Stomach smooth muscle (tissue), 2 donors: ENCODE data around the gene APLP2.

ENCODE experiments used
- H3K27ac ChIP-seq: one replicate; pipeline ENCODE4 v1.7.0; 2013; ENCODE audit warnings: mild to moderate bottlenecking, low read length, inconsistent platforms
- H3K27me3 ChIP-seq, 2 donors: one replicate each; pipeline ENCODE4 v1.7.0; 2013; ENCODE audit warnings: low read length in 2 of 2; ENCODE audit not compliant: insufficient read depth in 2 of 2, control insufficient read depth in 1 of 2
- H3K36me3 ChIP-seq, 2 donors: one replicate each; pipeline ENCODE4 v1.7.0; 2013; ENCODE audit warnings: low read length in 2 of 2; ENCODE audit not compliant: control insufficient read depth in 2 of 2, insufficient read depth in 2 of 2
- H3K4me1 ChIP-seq: one replicate; pipeline ENCODE4 v1.7.0; 2013; ENCODE audit warnings: low read length; ENCODE audit not compliant: control insufficient read depth, insufficient read depth
- H3K4me3 ChIP-seq, 2 donors: one replicate each; pipeline ENCODE4 v1.7.0; 2013; ENCODE audit warnings: low read length in 2 of 2
- H3K9ac ChIP-seq, 2 donors: one replicate each; pipeline ENCODE4 v1.7.0; 2013; ENCODE audit warnings: low read length in 2 of 2, mild to moderate bottlenecking in 1 of 2
- H3K9me3 ChIP-seq, 2 donors: one replicate each; pipeline ENCODE4 v1.7.0; 2013; ENCODE audit warnings: low read length in 2 of 2; ENCODE audit not compliant: control insufficient read depth in 2 of 2
- donor health status: healthy.
- donor health status: Pancreatic carcinoma.

Gene APLP2

GRCh38 chr11:130034236-130034635, 35.5 kb upstream of the APLP2 start:
- Histone ChIP-seq H3K4me3 (no peak overlapping the region), H3K27ac (no peak overlapping the region), H3K9ac (no peak overlapping the region), H3K27me3 (no peaks in the 10 kb centered on the region), H3K9me3 (no peaks in the 10 kb centered on the region), H3K4me1 (no peaks in the 10 kb centered on the region), H3K36me3 (no peaks in the 10 kb centered on the region)

GRCh38 chr11:130037058-130037457, 32.6 kb upstream of the APLP2 start:
- H3K4me1 ChIP-seq, result no peaks in the 10 kb centered on the region
- no peak overlapping the region for H3K9ac ChIP-seq
- H3K4me3 ChIP-seq, result no peak overlapping the region
- no peak overlapping the region for H3K27ac ChIP-seq
- H3K27me3 ChIP-seq, result no peaks in the 10 kb centered on the region
- H3K9me3 ChIP-seq, result no peaks in the 10 kb centered on the region
- no peaks in the 10 kb centered on the region for H3K36me3 ChIP-seq

DNA sequence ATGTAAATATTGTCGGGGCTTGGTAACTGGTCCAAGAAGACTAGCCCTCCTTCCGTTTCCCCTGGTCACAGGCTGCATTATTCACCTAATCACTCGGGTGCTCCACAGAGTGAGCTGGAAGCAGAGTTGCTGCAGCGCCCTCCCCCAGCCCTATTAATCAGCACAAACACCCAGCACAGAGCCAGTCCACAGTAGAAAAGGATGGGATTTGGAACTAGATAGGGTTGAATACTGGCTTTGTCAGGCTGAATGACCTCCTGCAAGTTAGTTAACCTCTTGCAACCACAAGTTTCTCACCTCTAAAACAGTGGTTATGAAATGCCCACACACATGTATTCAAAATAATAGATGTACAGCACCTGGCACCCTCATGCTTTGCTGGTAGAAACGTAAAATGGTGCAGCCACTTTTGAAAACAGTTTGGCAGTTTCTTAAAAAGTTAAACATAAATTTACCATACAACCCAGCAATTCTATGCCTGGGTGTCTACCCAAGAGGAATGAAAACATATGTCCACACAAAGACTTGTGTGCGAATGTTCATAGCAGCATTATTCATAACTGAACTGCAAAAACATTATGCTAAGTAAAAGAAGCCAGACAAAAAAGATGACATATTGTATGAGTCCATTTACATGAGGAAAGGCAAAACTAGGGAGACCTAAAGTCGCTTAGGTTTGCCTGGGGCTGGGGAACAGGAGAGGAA, 31.7 kb upstream of the APLP2 start:
- H3K27ac ChIP-seq, result no peak overlapping the region
- H3K9me3 ChIP-seq, result no peaks in the 10 kb centered on the region
- H3K27me3 ChIP-seq, result no peaks in the 10 kb centered on the region
- H3K36me3 ChIP-seq, result no peaks in the 10 kb centered on the region
- H3K4me1 ChIP-seq, result no peaks in the 10 kb centered on the region
- H3K9ac ChIP-seq, result no peak overlapping the region
- no peak overlapping the region for H3K4me3 ChIP-seq

GRCh38 chr11:130040281-130040940, 29.3 kb upstream of the APLP2 start:
- H3K36me3 ChIP-seq, result no peaks in the 10 kb centered on the region
- H3K4me1 ChIP-seq, result no peaks in the 10 kb centered on the region
- H3K4me3 ChIP-seq, result no peak overlapping the region
- no peak overlapping the region for H3K27ac ChIP-seq
- no peaks in the 10 kb centered on the region for H3K27me3 ChIP-seq
- no peaks in the 10 kb centered on the region for H3K9me3 ChIP-seq
- no peak overlapping the region for H3K9ac ChIP-seq

- Histone ChIP-seq H3K4me3 (no peak overlapping the region), H3K36me3 (no peaks in the 10 kb centered on the region), H3K27ac (no peak overlapping the region), H3K9me3 (no peaks in the 10 kb centered on the region), H3K9ac (no peak overlapping the region), H3K4me1 (no peaks in the 10 kb centered on the region), H3K27me3 (no peaks in the 10 kb centered on the region)
Measured at GRCh38 chr11:130042093-130042591, 27.6 kb upstream of the APLP2 start.

- Histone ChIP-seq H3K9me3 (no peaks in the 10 kb centered on the region), H3K4me3 (no peak overlapping the region), H3K27ac (no peak overlapping the region), H3K4me1 (peaks cover 2% of the 10 kb centered on the region), H3K9ac (no peak overlapping the region), H3K36me3 (no peaks in the 10 kb centered on the region), H3K27me3 (no peaks in the 10 kb centered on the region)
Measured at GRCh38 chr11:130043575-130043974, 26.1 kb upstream of the APLP2 start.

GRCh38 chr11:130047141-130047540, 22.6 kb upstream of the APLP2 start:
- H3K27ac ChIP-seq, result no peak overlapping the region
- H3K9ac ChIP-seq, result no peak overlapping the region
- H3K4me3 ChIP-seq, result no peak overlapping the region
- no peaks in the 10 kb centered on the region for H3K36me3 ChIP-seq
- no peaks in the 10 kb centered on the region for H3K9me3 ChIP-seq
- H3K4me1 ChIP-seq, result peaks cover 2% of the 10 kb centered on the region
- no peaks in the 10 kb centered on the region for H3K27me3 ChIP-seq

DNA sequence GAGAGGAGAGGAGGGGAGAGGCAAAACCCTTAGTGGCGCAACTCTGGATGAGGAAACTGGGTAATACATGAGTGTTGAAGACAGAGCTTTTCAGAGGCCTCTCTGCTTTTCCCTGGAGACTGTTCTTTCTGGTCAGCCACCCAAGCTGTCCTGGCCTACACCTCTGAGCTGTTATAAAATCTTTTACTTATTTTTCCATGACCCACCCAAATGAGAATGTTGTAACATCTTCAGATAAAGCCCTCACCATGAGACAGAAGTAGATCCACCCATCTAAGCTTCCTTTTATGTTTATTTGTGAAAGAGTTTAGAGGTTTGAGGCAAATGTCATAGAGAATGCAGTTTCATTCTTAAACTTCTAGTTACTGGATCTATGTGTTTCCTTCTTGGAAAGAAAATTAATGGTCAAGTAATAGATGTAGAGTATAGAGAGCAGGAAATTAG, 20.3 kb upstream of the APLP2 start:
- Histone ChIP-seq H3K27ac (no peak overlapping the region), H3K4me3 (no peak overlapping the region)

DNA sequence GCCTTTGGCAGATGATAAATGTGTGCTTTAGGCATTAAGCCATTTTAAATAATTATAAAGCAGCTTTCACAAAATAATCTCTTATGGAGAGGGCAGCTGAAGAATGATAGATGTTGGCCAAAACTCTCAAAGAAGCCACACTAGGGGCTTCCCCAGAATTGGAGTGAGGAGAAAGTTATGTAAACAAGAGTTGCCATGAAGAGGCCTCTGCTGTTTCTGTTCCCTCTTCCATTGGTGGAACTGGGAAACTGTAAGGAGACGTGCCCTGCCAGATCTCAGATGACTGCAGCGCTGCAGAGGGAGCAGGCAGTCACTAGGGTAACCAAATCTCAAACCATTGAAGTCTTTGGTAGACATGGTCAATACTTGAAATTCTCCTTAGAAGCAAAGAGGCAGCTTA, 19.4 kb upstream of the APLP2 start:
- Histone ChIP-seq H3K9ac (no peak overlapping the region), H3K4me1 (peaks cover 2% of the 10 kb centered on the region), H3K36me3 (no peaks in the 10 kb centered on the region), H3K27ac (no peak overlapping the region), H3K4me3 (no peak overlapping the region), H3K9me3 (no peaks in the 10 kb centered on the region), H3K27me3 (no peaks in the 10 kb centered on the region)

More for the DNA sequence above, 20.3 kb upstream of the APLP2 start:
- no peaks in the 10 kb centered on the region for H3K36me3 ChIP-seq
- H3K4me1 ChIP-seq, result peaks cover 2% of the 10 kb centered on the region
- no peaks in the 10 kb centered on the region for H3K27me3 ChIP-seq
- no peaks in the 10 kb centered on the region for H3K9me3 ChIP-seq
- H3K9ac ChIP-seq, result no peak overlapping the region

DNA sequence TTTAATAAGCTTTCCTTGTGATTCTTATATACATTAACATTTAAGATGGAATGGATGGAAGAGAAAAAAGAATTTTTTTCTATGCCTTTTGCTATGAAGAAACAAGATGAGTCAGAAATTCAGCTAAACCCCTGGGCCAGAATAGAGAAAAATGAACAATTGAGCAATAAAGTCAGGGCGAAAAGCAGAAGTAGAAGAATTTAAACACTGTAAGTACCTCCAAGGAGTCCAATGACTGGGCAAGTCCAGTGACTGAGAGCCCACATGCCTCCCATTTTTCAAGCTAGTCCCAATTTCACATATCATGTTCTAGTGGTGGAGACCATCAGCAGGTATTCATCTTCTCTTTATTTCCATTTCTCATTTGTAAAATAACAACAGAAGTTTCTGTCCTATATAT, 18.6 kb upstream of the APLP2 start:
- no peak overlapping the region for H3K4me3 ChIP-seq
- no peaks in the 10 kb centered on the region for H3K36me3 ChIP-seq
- H3K4me1 ChIP-seq, result peaks cover 2% of the 10 kb centered on the region
- H3K9ac ChIP-seq, result no peak overlapping the region
- H3K27ac ChIP-seq, result no peak overlapping the region
- H3K9me3 ChIP-seq, result no peaks in the 10 kb centered on the region
- H3K27me3 ChIP-seq, result no peaks in the 10 kb centered on the region

DNA sequence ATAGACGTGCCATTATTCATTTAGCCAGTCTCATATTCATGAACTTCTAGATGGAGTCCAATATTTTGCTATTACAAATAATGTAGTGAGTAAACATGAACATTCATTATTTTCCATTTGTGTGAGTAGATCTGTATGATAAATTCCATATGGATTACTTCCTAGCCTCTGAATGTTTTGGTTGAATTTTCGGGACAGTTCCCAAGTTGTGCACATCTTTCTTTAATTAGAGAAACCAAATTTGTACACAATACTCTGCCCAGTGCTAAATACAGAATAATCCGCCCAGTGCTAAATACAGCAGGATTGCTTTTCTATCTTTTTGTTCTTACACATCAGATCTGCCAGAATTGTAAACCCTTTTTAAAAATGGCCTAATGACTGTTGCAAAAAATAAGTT, 17.1 kb upstream of the APLP2 start:
- Histone ChIP-seq H3K27ac (no peak overlapping the region), H3K36me3 (no peaks in the 10 kb centered on the region), H3K4me3 (no peak overlapping the region), H3K4me1 (peaks cover 2% of the 10 kb centered on the region), H3K9me3 (no peaks in the 10 kb centered on the region), H3K27me3 (no peaks in the 10 kb centered on the region), H3K9ac (no peak overlapping the region)
